ENCODE results near the gene DDX31. TPM values are rescaled to one million over a fixed set of nuclear protein-coding genes. Genes with fewer than 3 reads are reported as not detected.

The DDX31 gene
- total RNA-seq, 1 experiment from 2014 or later = 26.2 TPM

DNA sequence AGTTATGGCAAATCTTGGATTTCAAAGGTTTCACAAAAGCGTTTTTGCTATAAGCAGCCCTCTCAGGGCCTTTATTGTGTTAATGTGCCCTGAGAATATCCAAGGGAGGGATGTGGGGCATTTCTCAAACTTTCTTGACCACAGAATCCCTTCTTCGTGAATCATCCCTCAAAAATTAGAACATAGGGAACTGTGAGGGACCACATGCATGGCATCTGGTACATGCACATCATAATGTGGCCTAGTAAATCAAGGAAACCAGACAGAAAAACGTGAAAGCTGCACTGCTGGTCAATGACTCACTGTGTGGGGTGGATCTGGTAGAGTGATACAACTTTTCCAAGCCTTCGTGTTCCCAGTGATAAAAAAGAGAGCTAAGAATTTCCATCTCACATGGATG lies 22.4 kb downstream of the DDX31 start:
- peaks cover 66% of the 10 kb centered on the region for H3K36me3 Mint-ChIP-seq

More for the DNA sequence above, 22.4 kb downstream of the DDX31 start:
- no peak for ATAC-seq
- Mint-ChIP-seq H3K4me1 (no peaks in the 10 kb centered on the region), H3K4me3 (no peak overlapping the region), H3K27ac (no peak overlapping the region), H3K27me3 (ENCODE audit: low read depth) (no peaks in the 10 kb centered on the region), H3K9me3 (no peaks in the 10 kb centered on the region)
- POLR2A ChIA-PET = interaction anchor here (0.5 kb wide), 1 partner anchor 293 kb away, joined by 3 read pairs; no protein-coding TSS in a partner anchor
- CTCF ChIA-PET = no interaction called here
- TF ChIP-seq, protein P1, sequence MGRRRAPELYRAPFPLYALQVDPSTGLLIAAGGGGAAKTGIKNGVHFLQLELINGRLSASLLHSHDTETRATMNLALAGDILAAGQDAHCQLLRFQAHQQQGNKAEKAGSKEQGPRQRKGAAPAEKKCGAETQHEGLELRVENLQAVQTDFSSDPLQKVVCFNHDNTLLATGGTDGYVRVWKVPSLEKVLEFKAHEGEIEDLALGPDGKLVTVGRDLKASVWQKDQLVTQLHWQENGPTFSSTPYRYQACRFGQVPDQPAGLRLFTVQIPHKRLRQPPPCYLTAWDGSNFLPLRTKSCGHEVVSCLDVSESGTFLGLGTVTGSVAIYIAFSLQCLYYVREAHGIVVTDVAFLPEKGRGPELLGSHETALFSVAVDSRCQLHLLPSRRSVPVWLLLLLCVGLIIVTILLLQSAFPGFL (CRISPR knock-in tag; IDR thresholded peaks at IDR 0.05; ENCODE audit: borderline replicate concordance) = no peak
- TF ChIP-seq NR2C2 (CRISPR knock-in tag; IDR thresholded peaks at IDR 0.05) (no peak), CREM (CRISPR knock-in tag; IDR thresholded peaks at IDR 0.05) (no peak), IRF2 (CRISPR knock-in tag; IDR thresholded peaks at IDR 0.05; ENCODE audit: borderline replicate concordance, low read depth) (no peak), FOXK1 (CRISPR knock-in tag; IDR thresholded peaks at IDR 0.05) (no peak), ZNF423 (CRISPR knock-in tag; IDR thresholded peaks at IDR 0.05) (no peak), GABPB1 (CRISPR knock-in tag; IDR thresholded peaks at IDR 0.05) (no peak), MYBL2 (CRISPR knock-in tag; IDR thresholded peaks at IDR 0.05) (no peak), SOX15 (CRISPR knock-in tag; IDR thresholded peaks at IDR 0.05) (no peak), KAT7 (CRISPR knock-in tag; IDR thresholded peaks at IDR 0.05; ENCODE audit: borderline replicate concordance) (no peak), ELF4 (CRISPR knock-in tag; IDR thresholded peaks at IDR 0.05; ENCODE audit: low read depth) (no peak)
- TF ChIP-seq, protein P2, sequence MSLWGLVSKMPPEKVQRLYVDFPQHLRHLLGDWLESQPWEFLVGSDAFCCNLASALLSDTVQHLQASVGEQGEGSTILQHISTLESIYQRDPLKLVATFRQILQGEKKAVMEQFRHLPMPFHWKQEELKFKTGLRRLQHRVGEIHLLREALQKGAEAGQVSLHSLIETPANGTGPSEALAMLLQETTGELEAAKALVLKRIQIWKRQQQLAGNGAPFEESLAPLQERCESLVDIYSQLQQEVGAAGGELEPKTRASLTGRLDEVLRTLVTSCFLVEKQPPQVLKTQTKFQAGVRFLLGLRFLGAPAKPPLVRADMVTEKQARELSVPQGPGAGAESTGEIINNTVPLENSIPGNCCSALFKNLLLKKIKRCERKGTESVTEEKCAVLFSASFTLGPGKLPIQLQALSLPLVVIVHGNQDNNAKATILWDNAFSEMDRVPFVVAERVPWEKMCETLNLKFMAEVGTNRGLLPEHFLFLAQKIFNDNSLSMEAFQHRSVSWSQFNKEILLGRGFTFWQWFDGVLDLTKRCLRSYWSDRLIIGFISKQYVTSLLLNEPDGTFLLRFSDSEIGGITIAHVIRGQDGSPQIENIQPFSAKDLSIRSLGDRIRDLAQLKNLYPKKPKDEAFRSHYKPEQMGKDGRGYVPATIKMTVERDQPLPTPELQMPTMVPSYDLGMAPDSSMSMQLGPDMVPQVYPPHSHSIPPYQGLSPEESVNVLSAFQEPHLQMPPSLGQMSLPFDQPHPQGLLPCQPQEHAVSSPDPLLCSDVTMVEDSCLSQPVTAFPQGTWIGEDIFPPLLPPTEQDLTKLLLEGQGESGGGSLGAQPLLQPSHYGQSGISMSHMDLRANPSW (CRISPR knock-in tag; conservative IDR thresholded peaks at IDR 0.05; ENCODE audit: low read depth) = no peak
- TF ChIP-seq, protein P3, sequence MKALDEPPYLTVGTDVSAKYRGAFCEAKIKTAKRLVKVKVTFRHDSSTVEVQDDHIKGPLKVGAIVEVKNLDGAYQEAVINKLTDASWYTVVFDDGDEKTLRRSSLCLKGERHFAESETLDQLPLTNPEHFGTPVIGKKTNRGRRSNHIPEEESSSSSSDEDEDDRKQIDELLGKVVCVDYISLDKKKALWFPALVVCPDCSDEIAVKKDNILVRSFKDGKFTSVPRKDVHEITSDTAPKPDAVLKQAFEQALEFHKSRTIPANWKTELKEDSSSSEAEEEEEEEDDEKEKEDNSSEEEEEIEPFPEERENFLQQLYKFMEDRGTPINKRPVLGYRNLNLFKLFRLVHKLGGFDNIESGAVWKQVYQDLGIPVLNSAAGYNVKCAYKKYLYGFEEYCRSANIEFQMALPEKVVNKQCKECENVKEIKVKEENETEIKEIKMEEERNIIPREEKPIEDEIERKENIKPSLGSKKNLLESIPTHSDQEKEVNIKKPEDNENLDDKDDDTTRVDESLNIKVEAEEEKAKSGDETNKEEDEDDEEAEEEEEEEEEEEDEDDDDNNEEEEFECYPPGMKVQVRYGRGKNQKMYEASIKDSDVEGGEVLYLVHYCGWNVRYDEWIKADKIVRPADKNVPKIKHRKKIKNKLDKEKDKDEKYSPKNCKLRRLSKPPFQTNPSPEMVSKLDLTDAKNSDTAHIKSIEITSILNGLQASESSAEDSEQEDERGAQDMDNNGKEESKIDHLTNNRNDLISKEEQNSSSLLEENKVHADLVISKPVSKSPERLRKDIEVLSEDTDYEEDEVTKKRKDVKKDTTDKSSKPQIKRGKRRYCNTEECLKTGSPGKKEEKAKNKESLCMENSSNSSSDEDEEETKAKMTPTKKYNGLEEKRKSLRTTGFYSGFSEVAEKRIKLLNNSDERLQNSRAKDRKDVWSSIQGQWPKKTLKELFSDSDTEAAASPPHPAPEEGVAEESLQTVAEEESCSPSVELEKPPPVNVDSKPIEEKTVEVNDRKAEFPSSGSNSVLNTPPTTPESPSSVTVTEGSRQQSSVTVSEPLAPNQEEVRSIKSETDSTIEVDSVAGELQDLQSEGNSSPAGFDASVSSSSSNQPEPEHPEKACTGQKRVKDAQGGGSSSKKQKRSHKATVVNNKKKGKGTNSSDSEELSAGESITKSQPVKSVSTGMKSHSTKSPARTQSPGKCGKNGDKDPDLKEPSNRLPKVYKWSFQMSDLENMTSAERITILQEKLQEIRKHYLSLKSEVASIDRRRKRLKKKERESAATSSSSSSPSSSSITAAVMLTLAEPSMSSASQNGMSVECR (CRISPR knock-in tag; IDR thresholded peaks at IDR 0.05; ENCODE audit: borderline replicate concordance) = no peak
- TF ChIP-seq, protein P4, sequence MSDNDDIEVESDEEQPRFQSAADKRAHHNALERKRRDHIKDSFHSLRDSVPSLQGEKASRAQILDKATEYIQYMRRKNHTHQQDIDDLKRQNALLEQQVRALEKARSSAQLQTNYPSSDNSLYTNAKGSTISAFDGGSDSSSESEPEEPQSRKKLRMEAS (CRISPR knock-in tag; IDR thresholded peaks at IDR 0.05) = no peak
- TF ChIP-seq, protein P5, sequence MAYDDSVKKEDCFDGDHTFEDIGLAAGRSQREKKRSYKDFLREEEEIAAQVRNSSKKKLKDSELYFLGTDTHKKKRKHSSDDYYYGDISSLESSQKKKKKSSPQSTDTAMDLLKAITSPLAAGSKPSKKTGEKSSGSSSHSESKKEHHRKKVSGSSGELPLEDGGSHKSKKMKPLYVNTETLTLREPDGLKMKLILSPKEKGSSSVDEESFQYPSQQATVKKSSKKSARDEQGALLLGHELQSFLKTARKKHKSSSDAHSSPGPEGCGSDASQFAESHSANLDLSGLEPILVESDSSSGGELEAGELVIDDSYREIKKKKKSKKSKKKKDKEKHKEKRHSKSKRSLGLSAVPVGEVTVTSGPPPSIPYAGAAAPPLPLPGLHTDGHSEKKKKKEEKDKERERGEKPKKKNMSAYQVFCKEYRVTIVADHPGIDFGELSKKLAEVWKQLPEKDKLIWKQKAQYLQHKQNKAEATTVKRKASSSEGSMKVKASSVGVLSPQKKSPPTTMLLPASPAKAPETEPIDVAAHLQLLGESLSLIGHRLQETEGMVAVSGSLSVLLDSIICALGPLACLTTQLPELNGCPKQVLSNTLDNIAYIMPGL (CRISPR knock-in tag; IDR thresholded peaks at IDR 0.05) = no peak
- TF ChIP-seq, protein P6, sequence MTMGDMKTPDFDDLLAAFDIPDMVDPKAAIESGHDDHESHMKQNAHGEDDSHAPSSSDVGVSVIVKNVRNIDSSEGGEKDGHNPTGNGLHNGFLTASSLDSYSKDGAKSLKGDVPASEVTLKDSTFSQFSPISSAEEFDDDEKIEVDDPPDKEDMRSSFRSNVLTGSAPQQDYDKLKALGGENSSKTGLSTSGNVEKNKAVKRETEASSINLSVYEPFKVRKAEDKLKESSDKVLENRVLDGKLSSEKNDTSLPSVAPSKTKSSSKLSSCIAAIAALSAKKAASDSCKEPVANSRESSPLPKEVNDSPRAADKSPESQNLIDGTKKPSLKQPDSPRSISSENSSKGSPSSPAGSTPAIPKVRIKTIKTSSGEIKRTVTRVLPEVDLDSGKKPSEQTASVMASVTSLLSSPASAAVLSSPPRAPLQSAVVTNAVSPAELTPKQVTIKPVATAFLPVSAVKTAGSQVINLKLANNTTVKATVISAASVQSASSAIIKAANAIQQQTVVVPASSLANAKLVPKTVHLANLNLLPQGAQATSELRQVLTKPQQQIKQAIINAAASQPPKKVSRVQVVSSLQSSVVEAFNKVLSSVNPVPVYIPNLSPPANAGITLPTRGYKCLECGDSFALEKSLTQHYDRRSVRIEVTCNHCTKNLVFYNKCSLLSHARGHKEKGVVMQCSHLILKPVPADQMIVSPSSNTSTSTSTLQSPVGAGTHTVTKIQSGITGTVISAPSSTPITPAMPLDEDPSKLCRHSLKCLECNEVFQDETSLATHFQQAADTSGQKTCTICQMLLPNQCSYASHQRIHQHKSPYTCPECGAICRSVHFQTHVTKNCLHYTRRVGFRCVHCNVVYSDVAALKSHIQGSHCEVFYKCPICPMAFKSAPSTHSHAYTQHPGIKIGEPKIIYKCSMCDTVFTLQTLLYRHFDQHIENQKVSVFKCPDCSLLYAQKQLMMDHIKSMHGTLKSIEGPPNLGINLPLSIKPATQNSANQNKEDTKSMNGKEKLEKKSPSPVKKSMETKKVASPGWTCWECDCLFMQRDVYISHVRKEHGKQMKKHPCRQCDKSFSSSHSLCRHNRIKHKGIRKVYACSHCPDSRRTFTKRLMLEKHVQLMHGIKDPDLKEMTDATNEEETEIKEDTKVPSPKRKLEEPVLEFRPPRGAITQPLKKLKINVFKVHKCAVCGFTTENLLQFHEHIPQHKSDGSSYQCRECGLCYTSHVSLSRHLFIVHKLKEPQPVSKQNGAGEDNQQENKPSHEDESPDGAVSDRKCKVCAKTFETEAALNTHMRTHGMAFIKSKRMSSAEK (CRISPR knock-in tag; IDR thresholded peaks at IDR 0.05; ENCODE audit: borderline replicate concordance) = no peak
- DNase-seq (ENCODE audit: low spot score) = no peak

All from WTC11 (cell line).